ENCODE data around the gene TPRN. TPM values are rescaled to one million over a fixed set of nuclear protein-coding genes. Genes with fewer than 3 reads are reported as not detected.

TPRN gene
- total RNA-seq, 2 experiments from 2014 or later: 5.6 to 5.8 TPM

DNA sequence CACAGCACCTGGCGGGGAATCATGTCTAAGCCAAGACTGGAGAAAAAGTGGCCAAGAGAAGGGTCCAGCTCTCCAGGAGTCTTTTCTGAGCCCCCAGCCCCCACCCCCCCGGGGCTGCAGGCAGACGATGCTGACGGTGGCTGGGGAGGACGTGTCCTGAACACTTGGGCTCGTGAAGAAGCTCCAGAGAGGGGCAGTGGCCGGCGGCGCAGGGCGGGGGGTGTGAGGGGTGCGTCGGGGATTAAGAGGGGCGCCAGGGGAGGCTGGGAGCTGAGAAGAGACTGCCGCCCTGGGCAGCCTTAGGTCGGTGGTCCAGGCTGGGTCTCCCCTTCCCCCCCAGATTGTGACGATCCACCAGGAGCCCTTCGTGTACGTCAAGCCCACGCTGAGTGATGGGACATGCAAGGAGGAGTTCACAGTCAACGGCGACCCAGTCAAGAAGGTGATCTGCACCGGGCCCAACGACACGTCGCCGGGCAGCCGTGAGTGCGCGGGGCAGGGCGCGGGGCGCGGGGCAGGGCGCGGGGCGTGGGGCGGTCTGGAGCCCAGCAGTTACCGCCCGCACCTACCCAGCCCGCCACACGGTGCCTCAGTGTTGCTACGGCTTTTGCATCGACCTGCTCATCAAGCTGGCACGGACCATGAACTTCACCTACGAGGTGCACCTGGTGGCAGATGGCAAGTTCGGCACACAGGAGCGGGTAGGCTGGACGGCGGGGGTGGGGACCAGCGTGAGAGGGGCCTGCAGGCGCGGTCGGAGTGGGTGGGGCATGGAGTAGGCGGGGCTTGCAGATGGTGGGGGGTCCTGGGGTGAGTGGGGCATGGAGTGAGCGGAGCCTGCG, 39.6 kb downstream of the TPRN start:
- no peaks in the 10 kb centered on the region for H3K9me3 Mint-ChIP-seq (ENCODE audit: low read depth)
- no peak overlapping the region for H3K4me3 Mint-ChIP-seq
- intact Hi-C loops (cut with DNase I, micrococcal nuclease): no loop called here
- peaks cover 11% of the 10 kb centered on the region for H3K4me1 Mint-ChIP-seq
- DNase-seq (no peak), ATAC-seq (no peak)
- H3K36me3 Mint-ChIP-seq (ENCODE audit: low read depth): no peaks in the 10 kb centered on the region
- CTCF ChIA-PET: no interaction called here
- POLR2A ChIA-PET: no interaction called here
- H3K27ac Mint-ChIP-seq: no peak overlapping the region
- peaks cover 42% of the 10 kb centered on the region for H3K27me3 Mint-ChIP-seq

- Mint-ChIP-seq H3K9me3 (ENCODE audit: low read depth) (no peaks in the 10 kb centered on the region), H3K36me3 (ENCODE audit: low read depth) (no peaks in the 10 kb centered on the region), H3K4me3 (no peak overlapping the region), H3K4me1 (peaks cover 11% of the 10 kb centered on the region), H3K27me3 (peaks cover 39% of the 10 kb centered on the region), H3K27ac (no peak overlapping the region)
- POLR2A ChIA-PET: no interaction called here
- ATAC-seq (no peak), DNase-seq (no peak)
- CTCF ChIA-PET: no interaction called here
- intact Hi-C loops (cut with DNase I, micrococcal nuclease): no loop called here
Observed at GRCh38 chr9:137160054-137160425, 40.5 kb downstream of the TPRN start.

DNA sequence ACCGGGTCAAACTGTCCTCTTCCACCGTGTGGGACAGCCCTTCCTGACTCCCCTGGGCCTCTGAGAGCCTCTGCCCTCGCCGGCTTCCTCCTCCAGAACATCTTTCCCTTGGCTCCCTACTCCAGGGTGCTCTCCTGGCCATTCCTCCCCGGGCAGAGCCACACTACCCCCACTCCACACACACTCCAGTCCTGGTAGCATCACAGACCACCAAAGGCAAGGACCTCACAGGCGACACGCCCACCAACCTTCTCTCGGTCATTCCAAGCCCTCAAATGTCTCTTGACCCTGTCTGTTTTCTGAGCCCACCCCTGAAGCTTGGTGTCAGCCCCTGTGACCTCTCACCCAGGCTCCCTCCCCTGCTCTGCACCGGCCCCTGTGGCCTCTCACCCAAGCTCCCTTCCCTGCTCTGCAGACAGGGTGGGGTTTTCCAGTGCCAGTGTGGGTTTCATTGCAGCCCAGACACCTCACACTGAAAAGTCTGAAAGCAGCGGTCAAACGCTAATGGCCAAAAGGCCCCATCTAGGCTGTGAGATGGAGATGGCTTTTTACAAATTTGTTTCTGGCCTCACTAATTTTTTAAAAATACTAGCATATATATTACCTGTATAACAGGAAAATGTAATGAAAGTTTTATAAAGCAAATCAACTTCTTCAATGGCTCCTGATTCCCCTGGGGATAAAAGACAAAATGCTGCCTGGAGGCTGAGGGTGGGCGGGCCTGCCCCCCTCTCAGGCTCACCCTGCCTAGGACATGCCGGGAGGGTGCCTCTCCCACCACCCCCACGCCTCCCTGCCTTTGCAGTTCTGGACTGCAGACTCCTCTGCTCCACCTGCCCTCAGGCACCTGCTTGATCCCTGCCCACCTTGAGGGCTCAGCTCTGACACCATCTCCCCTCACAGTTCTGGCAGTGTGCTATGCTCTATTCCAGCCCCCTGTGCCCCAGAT, 41.2 kb downstream of the TPRN start:
- Mint-ChIP-seq H3K4me3 (no peak overlapping the region), H3K36me3 (ENCODE audit: low read depth) (no peaks in the 10 kb centered on the region), H3K27ac (no peak overlapping the region), H3K9me3 (ENCODE audit: low read depth) (no peaks in the 10 kb centered on the region), H3K4me1 (peaks cover 11% of the 10 kb centered on the region), H3K27me3 (peaks cover 38% of the 10 kb centered on the region)
- ATAC-seq (no peak), DNase-seq (no peak)
- CTCF ChIA-PET: interaction anchor here (0.6 kb wide), 1 partner anchor 30 kb away, joined by 3 read pairs; no protein-coding TSS in a partner anchor
- POLR2A ChIA-PET: no interaction called here
- intact Hi-C loops (cut with DNase I, micrococcal nuclease): no loop called here

- intact Hi-C loops (cut with DNase I, micrococcal nuclease): no loop called here
- Mint-ChIP-seq H3K27me3 (peaks cover 35% of the 10 kb centered on the region), H3K27ac (no peak overlapping the region), H3K4me3 (no peak overlapping the region), H3K36me3 (ENCODE audit: low read depth) (no peaks in the 10 kb centered on the region), H3K9me3 (ENCODE audit: low read depth) (no peaks in the 10 kb centered on the region), H3K4me1 (peaks cover 11% of the 10 kb centered on the region)
- ATAC-seq: no peak
- CTCF ChIA-PET: interaction anchor here (0.6 kb wide), 1 partner anchor 29 kb away, joined by 3 read pairs; no protein-coding TSS in a partner anchor
- POLR2A ChIA-PET: no interaction called here
- no peak for DNase-seq
Observed at GRCh38 chr9:137158625-137159024, 41.9 kb downstream of the TPRN start.

GRCh38 chr9:137157618-137158415, 42.7 kb downstream of the TPRN start:
- H3K9me3 Mint-ChIP-seq (ENCODE audit: low read depth): no peaks in the 10 kb centered on the region
- no peak overlapping the region for H3K4me3 Mint-ChIP-seq
- no peak for ATAC-seq
- ChIA-PET CTCF (interaction anchor here (0.6 to 1.3 kb wide), 2 partner anchors 79 to 349 kb away, joined by 3 to 5 read pairs; no protein-coding TSS in a partner anchor), POLR2A (no interaction called here)
- peaks cover 32% of the 10 kb centered on the region for H3K27me3 Mint-ChIP-seq
- DNase-seq: no peak
- peaks cover 11% of the 10 kb centered on the region for H3K4me1 Mint-ChIP-seq
- intact Hi-C loops (cut with DNase I, micrococcal nuclease): loop anchor here in 1 of 2 experiments (1.0 to 2.0 kb wide), 3 partner anchors 31 to 180 kb away; partner anchors contain the start of genes ANAPC2 and SSNA1
- H3K36me3 Mint-ChIP-seq (ENCODE audit: low read depth): no peaks in the 10 kb centered on the region
- no peak overlapping the region for H3K27ac Mint-ChIP-seq

GRCh38 chr9:137156567-137157375, 43.8 kb downstream of the TPRN start:
- ChIA-PET CTCF (interaction anchor here (0.7 to 1.3 kb wide), 3 partner anchors 15 to 80 kb away, joined by 3 read pairs; partner anchors contain the start of gene TMEM210), POLR2A (interaction anchor here (0.7 kb wide), 1 partner anchor 47 kb away, joined by 3 read pairs; no protein-coding TSS in a partner anchor)
- DNase-seq (peak; percentile 85), ATAC-seq (peak; percentile 79)
- Mint-ChIP-seq H3K27ac (no peak overlapping the region), H3K4me3 (peak overlapping the region; percentile 36), H3K4me1 (peaks cover 11% of the 10 kb centered on the region), H3K9me3 (ENCODE audit: low read depth) (no peaks in the 10 kb centered on the region), H3K36me3 (ENCODE audit: low read depth) (no peaks in the 10 kb centered on the region), H3K27me3 (peaks cover 30% of the 10 kb centered on the region)
- intact Hi-C loops (cut with DNase I, micrococcal nuclease): loop anchor here in 1 of 2 experiments (1.0 to 2.0 kb wide), 3 partner anchors 32 to 178 kb away; partner anchors contain the start of genes ANAPC2 and SSNA1

GRCh38 chr9:137152844-137153405, 47.6 kb downstream of the TPRN start:
- intact Hi-C loops (cut with DNase I, micrococcal nuclease): no loop called here
- Mint-ChIP-seq H3K4me1 (peaks cover 15% of the 10 kb centered on the region), H3K4me3 (no peak overlapping the region), H3K27me3 (peaks cover 17% of the 10 kb centered on the region), H3K9me3 (ENCODE audit: low read depth) (no peaks in the 10 kb centered on the region), H3K36me3 (ENCODE audit: low read depth) (no peaks in the 10 kb centered on the region), H3K27ac (no peak overlapping the region)
- no peak for DNase-seq
- no peak for ATAC-seq
- ChIA-PET CTCF (no interaction called here), POLR2A (no interaction called here)

- POLR2A ChIA-PET: interaction anchor here (0.6 to 1.6 kb wide), 6 partner anchors 21 to 409 kb away, joined by 3 to 4 read pairs (median 3); no protein-coding TSS in a partner anchor
- intact Hi-C loops (cut with DNase I, micrococcal nuclease): loop anchor here in 1 of 2 experiments (1.0 to 2.0 kb wide), 14 partner anchors 22 to 454 kb away; partner anchors contain the start of genes ARRDC1, MAN1B1, NDOR1 and NSMF
- peak; percentile 80 for ATAC-seq
Observed at GRCh38 chr9:137150617-137151457, 49.7 kb downstream of the TPRN start.

GRCh38 chr9:137149942-137150616, 50.5 kb downstream of the TPRN start:
- no peaks in the 10 kb centered on the region for H3K36me3 Mint-ChIP-seq (ENCODE audit: low read depth)
- no peak overlapping the region for H3K27ac Mint-ChIP-seq
- intact Hi-C loops (cut with DNase I, micrococcal nuclease): loop anchor here in 1 of 2 experiments (1.0 to 2.0 kb wide), 4 partner anchors 172 to 359 kb away; partner anchors contain the start of genes NSMF and TMEM141
- H3K4me3 Mint-ChIP-seq: no peak overlapping the region
- H3K9me3 Mint-ChIP-seq (ENCODE audit: low read depth): no peaks in the 10 kb centered on the region
- peaks cover 8% of the 10 kb centered on the region for H3K4me1 Mint-ChIP-seq
- ATAC-seq (peak; percentile 25), DNase-seq (no peak)
- ChIA-PET CTCF (interaction anchor here (0.5 to 1.1 kb wide), 6 partner anchors 11 to 453 kb away, joined by 3 to 4 read pairs (median 3); partner anchors contain the start of genes GRIN1 and LCN10), POLR2A (interaction anchor here (0.6 to 1.6 kb wide), 4 partner anchors 20 to 266 kb away, joined by 3 to 4 read pairs (median 4); no protein-coding TSS in a partner anchor)
- peaks cover 8% of the 10 kb centered on the region for H3K27me3 Mint-ChIP-seq

More at GRCh38 chr9:137150617-137151457, 49.7 kb downstream of the TPRN start:
- Mint-ChIP-seq H3K27me3 (peaks cover 8% of the 10 kb centered on the region), H3K36me3 (ENCODE audit: low read depth) (no peaks in the 10 kb centered on the region), H3K27ac (no peak overlapping the region), H3K9me3 (ENCODE audit: low read depth) (no peaks in the 10 kb centered on the region), H3K4me3 (no peak overlapping the region), H3K4me1 (peaks cover 8% of the 10 kb centered on the region)
- peak; percentile 90 for DNase-seq
- CTCF ChIA-PET: interaction anchor here (0.6 to 1.0 kb wide), 6 partner anchors 16 to 92 kb away, joined by 3 read pairs; no protein-coding TSS in a partner anchor
